Ramos (cell line): ENCODE results near the gene DPF1.
"Not testable (repeated sequence)": the region's sequence is repeated elsewhere in the genome, so short reads cannot be mapped to it uniquely, and the experiment has no call there.

Experiments used
- in situ Hi-C: fragments of 300-500 bp; cut with MboI; formaldehyde crosslinking; loops from one replicate; pipeline ENCODE4 v1.14.3; 2022; ENCODE audit warnings: low sequenced_read_pairs; ENCODE audit not compliant: unreplicated experiment

DPF1 gene

DNA sequence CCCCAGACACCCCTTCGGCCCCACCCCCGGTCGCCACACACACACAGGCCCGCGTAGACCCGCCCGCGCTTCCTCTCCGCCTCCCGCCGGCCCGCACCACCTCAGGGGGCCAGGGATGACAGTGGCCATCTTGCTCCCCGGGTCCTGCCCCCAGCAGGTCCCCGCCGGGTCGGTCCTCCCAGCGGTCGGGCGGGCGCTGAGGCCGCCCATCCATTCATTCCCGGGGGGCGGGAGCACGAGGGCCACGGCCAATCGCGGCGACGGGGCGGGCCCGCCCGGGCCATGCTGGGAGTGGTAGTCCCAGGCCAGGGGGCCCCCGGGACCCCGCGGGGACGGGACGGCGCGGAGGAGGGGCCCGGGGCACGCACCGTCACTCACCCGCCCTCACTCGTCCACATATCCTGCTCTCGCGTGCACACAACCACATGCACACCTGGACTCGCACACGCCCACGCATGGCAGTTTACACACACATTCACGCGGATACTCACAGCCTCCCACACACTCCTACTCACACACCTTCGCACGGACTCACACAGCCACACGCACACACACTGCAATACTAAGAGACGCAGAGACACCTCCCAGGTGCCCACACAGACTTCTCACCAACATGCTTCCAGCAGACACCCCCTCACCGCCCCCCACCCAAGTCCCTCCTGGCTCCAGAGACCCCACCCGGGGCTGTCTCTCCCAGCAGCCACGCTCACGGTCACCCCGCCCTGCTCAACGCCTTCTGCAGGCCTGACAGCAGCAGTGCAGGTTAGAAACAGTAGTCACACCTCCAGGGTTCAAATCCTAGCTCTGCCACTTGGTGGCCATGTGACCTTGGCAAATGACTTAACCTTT is at the start of gene DPF1:
DPF1 (minus strand) TSS at position 209 of the 849 bp plus-strand sequence; CDS start at position 129, 80 bp downstream.
- in situ Hi-C loops, result no loop called here

DNA sequence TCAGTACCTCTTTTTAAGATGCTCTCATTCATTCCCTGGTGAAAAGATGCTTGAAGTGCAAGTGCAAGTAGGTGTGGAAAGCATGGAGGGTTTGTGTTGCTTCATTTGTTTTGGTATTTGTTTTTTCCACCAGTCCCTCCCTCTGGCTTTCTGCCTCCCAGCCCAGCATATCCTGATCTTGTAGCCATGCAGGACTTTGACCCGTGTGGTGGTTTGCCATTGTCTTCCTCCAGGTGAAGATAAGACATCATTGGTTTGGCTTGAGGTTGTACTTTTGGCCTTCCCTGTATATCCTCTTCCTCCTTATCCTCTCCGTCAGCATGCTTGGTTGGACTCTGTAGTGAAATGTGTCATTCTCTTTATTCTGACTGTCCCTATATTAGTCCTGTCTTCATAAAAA is 49.5 kb upstream of the DPF1 start:
- in situ Hi-C loops, result no loop called here

DNA sequence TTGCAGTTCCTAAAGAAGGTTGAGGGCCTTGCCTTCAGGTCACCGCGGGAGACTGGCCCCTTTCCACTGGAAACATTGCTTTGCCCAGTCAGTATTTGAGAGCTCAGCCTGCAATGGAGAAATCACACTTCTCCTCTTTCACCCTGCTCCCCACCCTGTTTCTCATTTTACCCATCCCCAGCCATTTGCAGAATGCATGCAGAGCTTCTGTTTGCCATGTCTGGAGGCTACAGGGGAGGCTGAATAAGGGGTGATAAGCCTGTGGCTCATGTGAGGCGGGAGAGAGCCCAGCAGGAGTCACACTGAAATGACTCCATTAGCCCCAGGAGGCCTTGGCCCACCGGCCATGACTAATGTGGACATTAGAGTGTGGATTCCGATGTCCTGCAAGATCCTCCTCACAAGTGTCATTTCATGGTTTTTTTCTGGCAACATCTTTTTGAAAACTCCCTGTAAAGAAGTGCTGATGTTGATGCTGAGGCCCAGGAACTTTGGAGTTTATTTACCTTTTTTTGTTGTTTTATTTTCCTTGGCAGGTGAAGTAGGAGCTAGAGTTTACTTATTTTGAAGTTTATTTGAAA is 46.7 kb upstream of the DPF1 start:
- in situ Hi-C loops, result no loop called here

DNA sequence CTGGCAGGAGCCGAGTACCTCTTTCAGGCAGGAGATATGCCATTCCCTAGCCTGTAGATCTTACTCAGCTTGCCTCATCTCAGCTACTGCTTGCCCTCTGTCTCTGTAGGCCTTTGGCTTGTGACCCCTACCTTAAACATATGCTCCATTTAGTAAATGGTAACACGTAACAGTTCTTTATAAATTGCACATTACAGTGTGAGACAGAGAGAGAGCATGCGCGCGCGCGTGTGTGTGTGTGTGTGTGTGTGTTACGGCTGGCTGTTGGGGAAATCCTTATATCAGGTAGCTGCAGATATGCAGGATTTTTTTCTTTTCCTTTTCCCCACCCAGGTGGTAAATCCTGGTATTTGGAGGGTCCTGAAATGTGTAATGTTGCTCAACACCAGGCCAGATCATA is 44.5 kb upstream of the DPF1 start:
- in situ Hi-C loops, result no loop called here

DNA sequence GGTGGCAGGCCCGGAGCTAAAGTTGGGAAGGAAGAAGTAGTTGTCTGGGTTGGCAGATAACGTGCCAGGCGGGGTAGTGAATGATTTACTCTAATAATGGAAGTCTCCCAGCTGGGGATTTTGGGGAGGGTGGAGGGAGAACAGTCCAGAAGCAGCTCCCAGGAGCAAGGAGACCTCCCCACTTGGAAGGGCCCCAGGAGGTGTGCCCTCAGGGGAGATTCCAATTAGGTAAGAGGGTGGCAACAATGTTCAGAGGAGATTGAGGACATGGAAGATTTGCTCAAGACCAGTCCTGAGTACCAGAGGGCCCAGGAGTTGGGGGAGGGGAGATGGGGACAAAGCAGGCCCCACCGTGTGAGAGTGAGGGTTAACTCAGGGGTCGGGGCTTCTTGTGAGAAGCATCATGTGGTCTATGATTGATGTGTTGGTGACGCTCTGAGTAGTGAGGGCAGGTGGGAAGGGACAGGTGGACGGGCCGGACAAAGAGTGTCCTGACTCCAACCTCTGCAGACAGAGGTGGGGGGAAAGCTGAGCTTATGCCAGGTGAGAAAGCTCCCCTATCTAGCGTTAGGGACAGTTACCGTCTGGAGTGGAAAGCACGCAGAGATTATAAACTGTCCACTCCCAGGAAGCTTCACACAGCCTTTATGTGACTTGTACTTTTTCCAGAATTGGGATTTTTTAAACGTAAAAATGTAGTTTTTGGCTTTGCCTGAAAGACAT is 43.9 kb upstream of the DPF1 start:
- in situ Hi-C loops, result no loop called here

- in situ Hi-C loops, result no loop called here
Observed at GRCh38 chr19:38266981-38267597, 43.1 kb upstream of the DPF1 start.

GRCh38 chr19:38265921-38266429 is 42.0 kb upstream of the DPF1 start:
- in situ Hi-C loops, result no loop called here

DNA sequence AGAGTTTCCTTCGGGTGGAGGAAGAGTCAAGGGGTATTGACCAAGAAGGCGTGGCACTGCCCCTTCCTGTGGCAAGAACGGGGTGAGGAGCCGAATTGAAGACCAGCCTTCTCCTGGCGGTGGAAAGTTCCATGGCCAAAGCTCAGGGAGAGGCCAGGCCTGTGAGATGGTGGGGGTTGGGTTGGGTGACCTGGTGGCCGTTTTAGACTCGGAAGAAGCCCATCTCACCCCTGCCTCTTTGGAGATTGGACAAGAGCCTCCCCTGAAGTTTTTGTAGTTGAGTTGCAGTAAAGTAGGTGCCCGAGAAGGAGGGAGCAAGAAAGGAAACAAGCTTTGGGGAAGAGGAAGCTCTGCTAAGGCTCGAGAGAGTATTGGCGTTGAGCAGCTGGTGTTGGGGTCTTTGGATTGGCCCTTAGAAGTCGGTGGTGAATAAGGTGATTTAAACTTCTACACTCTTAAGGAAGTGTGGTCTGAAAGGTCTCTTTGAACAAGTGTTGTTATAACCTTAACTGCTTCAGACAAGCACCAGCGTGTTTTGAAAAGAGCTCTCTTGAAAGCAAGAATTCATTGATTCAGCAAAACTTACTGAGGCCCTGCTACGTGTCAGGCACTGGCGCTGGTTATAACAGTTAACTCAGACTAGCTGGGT is 41.3 kb upstream of the DPF1 start:
- in situ Hi-C loops, result no loop called here

- in situ Hi-C loops, result no loop called here
Observed at GRCh38 chr19:38264486-38265212, 40.6 kb upstream of the DPF1 start, which contains the start of gene SPINT2. Gene SPINT2, plus strand, starts transcription at chr19:38264573. Its CDS starts 320 bp downstream, at chr19:38264893.

DNA sequence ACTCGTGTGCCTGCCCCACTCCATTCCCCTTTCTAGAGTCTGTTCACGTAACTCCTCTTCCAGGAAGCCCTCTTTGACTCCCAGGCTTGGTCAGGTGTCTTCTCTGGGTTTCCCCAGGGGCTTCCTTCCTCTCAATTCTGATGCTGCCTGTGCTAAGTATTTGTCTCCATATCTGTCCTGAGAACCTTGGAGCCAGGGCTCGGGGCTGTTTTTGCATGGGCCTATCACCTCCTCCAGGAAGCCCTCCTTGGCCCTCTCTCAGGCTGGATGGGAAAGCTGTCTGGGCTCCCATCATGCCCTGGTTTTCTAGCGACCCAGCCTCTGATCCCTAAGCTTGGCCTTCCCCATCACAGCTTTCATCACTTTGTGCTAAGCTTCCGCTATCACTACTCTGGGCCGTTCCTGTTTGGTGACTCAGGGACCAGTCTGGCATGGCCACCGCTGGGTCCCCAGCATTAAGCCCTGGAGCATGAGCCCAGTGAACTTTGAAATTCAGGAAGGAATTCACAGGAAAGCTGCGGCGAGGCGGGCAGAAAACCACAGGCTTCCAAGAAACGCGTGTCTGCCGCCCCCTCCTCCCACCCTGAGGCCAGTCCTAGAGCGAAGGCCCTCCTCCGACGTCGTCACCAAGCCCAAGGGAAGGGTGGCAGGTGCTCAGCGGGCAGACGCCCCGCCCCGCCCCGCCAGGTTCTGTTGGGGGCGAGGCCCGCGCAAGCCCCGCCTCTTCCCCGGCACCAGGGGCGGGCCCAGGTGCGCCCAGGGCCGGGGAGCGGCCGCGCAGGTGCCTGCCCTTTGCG is 39.9 kb upstream of the DPF1 start:
- in situ Hi-C loops, result no loop called here

DNA sequence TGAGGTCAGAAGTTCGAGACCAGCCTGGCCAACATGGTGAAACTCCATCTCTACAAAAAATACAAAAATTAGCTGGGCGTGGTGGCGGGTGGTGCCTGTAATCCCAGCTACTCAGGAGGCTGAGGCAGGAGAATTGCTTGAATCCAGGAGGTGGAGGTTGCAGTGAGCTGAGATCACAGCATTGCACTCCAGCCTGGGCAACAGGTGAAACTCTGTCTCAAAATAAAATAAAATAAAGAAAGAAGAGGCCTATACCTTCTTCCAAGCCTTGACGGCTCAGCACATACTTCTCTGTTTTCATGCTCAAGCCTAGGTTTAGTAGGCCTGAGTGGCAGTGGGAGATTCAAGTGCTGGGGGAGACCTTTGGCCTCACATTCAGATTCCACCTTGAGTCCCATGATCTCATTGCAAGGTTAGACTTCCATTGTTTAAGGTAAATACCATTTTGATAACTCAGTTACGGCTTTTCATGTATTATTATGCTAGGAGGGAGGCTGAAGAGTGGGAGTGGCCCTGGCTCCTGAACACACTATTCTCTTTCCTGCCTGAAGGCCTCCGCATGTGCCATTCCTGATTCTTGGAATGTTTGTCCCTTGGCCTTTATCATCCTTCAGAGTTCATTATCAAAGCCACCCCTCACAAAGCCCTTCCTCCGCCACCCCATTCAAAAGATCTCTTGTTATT is 38.7 kb upstream of the DPF1 start:
- in situ Hi-C loops, result no loop called here

- in situ Hi-C loops, result not testable (repeated sequence)
Observed at GRCh38 chr19:38261942-38262341, 37.9 kb upstream of the DPF1 start.

- in situ Hi-C loops, result no loop called here
Observed at GRCh38 chr19:38255383-38256014, 31.5 kb upstream of the DPF1 start.

DNA sequence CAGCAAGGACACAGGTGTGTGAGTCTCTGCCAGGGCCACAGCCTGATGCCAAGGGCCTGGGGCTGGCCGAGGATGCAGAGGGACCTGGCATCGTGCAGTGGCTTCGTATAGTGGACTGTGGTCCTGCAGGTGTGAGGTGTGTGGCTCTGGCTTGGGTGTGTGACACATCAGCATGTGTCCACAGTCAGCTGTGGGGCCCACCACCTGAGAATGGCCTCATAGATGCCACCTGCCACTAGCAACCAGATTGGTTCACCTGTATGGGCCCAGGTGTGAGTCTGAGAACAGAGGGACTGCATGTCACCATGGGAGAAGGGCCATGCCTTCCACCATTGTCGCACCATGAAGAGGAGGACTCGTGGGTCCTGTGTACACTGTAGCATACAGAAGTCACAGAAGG is 29.8 kb upstream of the DPF1 start:
- in situ Hi-C loops, result no loop called here

DNA sequence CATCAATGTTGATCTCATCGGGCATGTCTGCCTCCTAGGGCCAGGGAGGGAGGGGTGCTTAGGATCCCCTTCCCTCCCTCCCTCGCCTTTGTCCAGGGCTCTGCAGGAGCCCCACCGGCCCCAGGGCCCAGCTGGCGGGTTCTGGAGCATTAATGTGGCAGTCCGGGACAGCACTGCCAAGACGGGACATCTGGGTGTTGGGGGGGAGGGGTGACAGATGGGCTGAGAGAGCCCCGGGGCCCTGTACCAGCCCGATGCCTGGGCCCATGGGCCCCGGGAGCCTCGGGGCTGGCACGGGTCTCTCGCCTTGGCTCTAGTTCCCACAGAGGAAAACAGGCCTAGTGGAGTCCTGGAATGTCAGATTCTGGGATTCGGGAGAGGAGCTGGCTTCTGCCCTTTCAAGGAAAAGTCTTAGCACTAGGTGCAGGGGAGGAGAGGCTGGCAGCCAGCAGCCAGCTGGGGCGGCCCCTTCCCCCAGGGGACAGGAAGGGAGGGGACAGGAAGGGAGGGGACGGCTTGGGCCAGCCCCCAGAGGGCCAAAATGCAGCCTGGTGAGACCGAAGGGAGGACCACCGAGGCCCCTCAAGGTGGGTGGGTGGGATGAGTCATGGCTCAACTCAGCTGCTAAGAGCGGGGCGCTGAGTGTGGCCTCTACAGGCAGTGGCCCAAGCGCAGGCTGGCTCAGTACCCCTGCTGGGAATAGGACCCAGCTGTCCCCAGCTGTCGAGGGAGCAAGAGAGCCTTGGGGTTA is 29.1 kb upstream of the DPF1 start:
- in situ Hi-C loops, result no loop called here

GRCh38 chr19:38252385-38252784 is 28.4 kb upstream of the DPF1 start:
- in situ Hi-C loops, result no loop called here

GRCh38 chr19:38251564-38252051 is 27.6 kb upstream of the DPF1 start:
- in situ Hi-C loops, result no loop called here
